Ovary (tissue), 9 donors: ENCODE results near the gene HPSE2. TPM values are rescaled to one million over a fixed set of nuclear protein-coding genes. Genes with fewer than 3 reads are reported as not detected.

ENCODE experiments used
- DNase-seq, 5 donors: peaks; one replicate each; pipeline ENCODE4 v3.0.0-alpha.2; 2019 to 2020
- H3K27ac ChIP-seq, 2 donors: fragments of 200-600 bp; one replicate each; pipeline versions ENCODE4 v1.5.1 to v1.8.0; 2019 to 2022
- H3K27me3 ChIP-seq: fragments of 200-600 bp; one replicate; pipeline ENCODE4 v1.8.0; 2022
- H3K36me3 ChIP-seq: fragments of 200-600 bp; sonication (generic); one replicate; pipeline ENCODE4 v1.5.1; 2019
- H3K4me1 ChIP-seq: one replicate; pipeline ENCODE4 v1.8.1; 2013; ENCODE audit warnings: mild to moderate bottlenecking, moderate library complexity; ENCODE audit not compliant: insufficient read depth
- H3K4me3 ChIP-seq: fragments of 200-600 bp; sonication (generic); one replicate; pipeline ENCODE4 v1.5.1; 2017
- H3K9me3 ChIP-seq, 2 donors: fragments of 200-600 bp in 1 of 2; sonication (generic) in 1 of 2; one replicate each; pipeline versions ENCODE4 v1.5.1 to v1.8.1; 2013 to 2019; ENCODE audit warnings: mild to moderate bottlenecking in 1 of 2, moderate library complexity in 1 of 2
- CTCF ChIP-seq, 3 donors: fragments of 450-650 bp in 2 of 3; fragments of 200-600 bp in 1 of 3; IDR thresholded peaks; one replicate each; pipeline versions ENCODE4 v1.5.1 to v1.8.0; 2016 to 2022; ENCODE audit warnings: antibody characterized with exemption in 3 of 3, mild to moderate bottlenecking in 1 of 3
- EP300 ChIP-seq: sonication (generic); formaldehyde crosslinking; IDR thresholded peaks from one replicate; pipeline ENCODE4 v1.6.1; 2017; ENCODE audit warnings: antibody characterized with exemption
- POLR2A ChIP-seq: fragments of 450-650 bp; IDR thresholded peaks from one replicate; pipeline ENCODE4 v1.6.1; 2017; ENCODE audit warnings: antibody characterized with exemption, mild to moderate bottlenecking, moderate library complexity
- WGBS, 3 donors: extraction: QIAGEN DNeasy Blood & Tissue Kit in 1 of 3; methylation state at CpG; one replicate each; pipeline versions ENCODE4 v1.1.5 to v1.1.7; 2013 to 2017; 5-methylcytosine and 5-hydroxymethylcytosine counted together
- intact Hi-C, 4 donors: fragments of 100-400 bp; cut with DNase I; formaldehyde crosslinking; loops; one replicate each; pipeline versions ENCODE4 v1.11.0 to v1.15.1; 2022 to 2023
- polyA plus RNA-seq, 2 donors: library from polyadenylated mRNA; stranded (reverse); fragments of 200-250 nt in 1 of 2; fragments of 350-450 nt in 1 of 2; fragmentation: Illumina TruSeq in 1 of 2; extraction: RNeasy Lipid Tissue Mini Kit (QIAGEN cat#74804) in 1 of 2; gene quantifications; one replicate each; pipeline ENCODE4 v1.2.3, GENCODE V29; 2013 to 2014
- total RNA-seq, 7 donors: library from RNA; depleted of rRNA in 2 of 7; stranded (reverse); fragments of >200 nt in 2 of 7; fragmentation: NEBNext Ultra II Directional in 3 of 7; extraction: Animal tissue kit (Norgen Biotek cat#: 25700) in 3 of 7; gene quantifications; one replicate each; pipeline versions ENCODE4 v1.1.0 to v1.2.4, GENCODE V29; 2016 to 2023
- donor health status: DM: no; HTN: no; CAD: no; lungs with moderate emphysema.
- donor health status: DM: no; HTN: no; CAD: no.
- donor health status: Bipolar disorder and iron deficiency.
- donor health status: DM: yes; HTN: yes; CAD: no.
- donor health status: DM: no; HTN: no; CAD: no.
- donor health status: DM: yes; HTN: yes; CAD: no.

HPSE2 gene
- total and polyA plus RNA-seq, 9 donors = 0.07 to 1.2 (median 0.12) TPM; not detected in 4

- H3K9me3 ChIP-seq = no peaks in the 10 kb centered on the region
Observed at GRCh38 chr10:98655492-98655891, 580.2 kb downstream of the HPSE2 start.

GRCh38 chr10:98649170-98649569, 586.5 kb downstream of the HPSE2 start:
- Histone ChIP-seq H3K27me3 (no peaks in the 10 kb centered on the region), H3K36me3 (no peaks in the 10 kb centered on the region), H3K4me1 (no peaks in the 10 kb centered on the region), H3K4me3 (no peak overlapping the region), H3K9me3 (no peaks in the 10 kb centered on the region), H3K27ac (no peak overlapping the region)
- DNase-seq = no peak
- 60 to 71% (median 65%) methylated on average over 2 of the region's 2 CpGs for WGBS, 3 donors
- TF ChIP-seq EP300 = no peak
- TF ChIP-seq POLR2A = no peak
- TF ChIP-seq CTCF (IDR thresholded peaks at IDR 0.05) = no peak
- intact Hi-C loops = no loop called here

More at GRCh38 chr10:98655492-98655891, 580.2 kb downstream of the HPSE2 start:
- Histone ChIP-seq H3K36me3 (no peaks in the 10 kb centered on the region), H3K27me3 (no peaks in the 10 kb centered on the region), H3K4me3 (no peak overlapping the region), H3K4me1 (no peaks in the 10 kb centered on the region), H3K27ac (no peak overlapping the region)
- no peak for DNase-seq
- intact Hi-C loops = no loop called here
- no peak for TF ChIP-seq POLR2A
- no peak for TF ChIP-seq EP300
- no peak for TF ChIP-seq CTCF (IDR thresholded peaks at IDR 0.05)

GRCh38 chr10:98646998-98647917, 588.4 kb downstream of the HPSE2 start:
- Histone ChIP-seq H3K4me3 (no peak overlapping the region), H3K36me3 (no peaks in the 10 kb centered on the region), H3K4me1 (no peaks in the 10 kb centered on the region), H3K27ac (no peak overlapping the region), H3K27me3 (no peaks in the 10 kb centered on the region), H3K9me3 (no peaks in the 10 kb centered on the region)
- TF ChIP-seq POLR2A (no peak), CTCF (IDR thresholded peaks at IDR 0.05) (no peak)
- 48 to 59% (median 55%) methylated on average over 6 of the region's 6 CpGs for WGBS, 3 donors
- DNase-seq = no peak
- intact Hi-C loops = no loop called here

GRCh38 chr10:98644466-98644865, 591.2 kb downstream of the HPSE2 start:
- no peaks in the 10 kb centered on the region for H3K9me3 ChIP-seq
- DNase-seq = no peak
- intact Hi-C loops = no loop called here
- H3K36me3 ChIP-seq = no peaks in the 10 kb centered on the region
- H3K27me3 ChIP-seq = no peaks in the 10 kb centered on the region
- H3K27ac ChIP-seq = no peak overlapping the region
- no peak overlapping the region for H3K4me3 ChIP-seq
- 86 to 96% (median 91%) methylated on average over 1 of the region's 1 CpG for WGBS, 3 donors
- H3K4me1 ChIP-seq = no peaks in the 10 kb centered on the region
- TF ChIP-seq EP300 (no peak), CTCF (IDR thresholded peaks at IDR 0.05) (no peak), POLR2A (no peak)
